NCI-H2227 treated with DMSO at 0.1 percent for 48 hours (cell line): Measurements from ENCODE around the gene KCTD2.
"Not testable (repeated sequence)": the region's sequence is repeated elsewhere in the genome, so short reads cannot be mapped to it uniquely, and the experiment has no call there.

Source experiments
- DNase-seq: peaks from one replicate; lab custom pipeline; 2025; lab: John Stamatoyannopoulos, UW

KCTD2 gene, protein sequence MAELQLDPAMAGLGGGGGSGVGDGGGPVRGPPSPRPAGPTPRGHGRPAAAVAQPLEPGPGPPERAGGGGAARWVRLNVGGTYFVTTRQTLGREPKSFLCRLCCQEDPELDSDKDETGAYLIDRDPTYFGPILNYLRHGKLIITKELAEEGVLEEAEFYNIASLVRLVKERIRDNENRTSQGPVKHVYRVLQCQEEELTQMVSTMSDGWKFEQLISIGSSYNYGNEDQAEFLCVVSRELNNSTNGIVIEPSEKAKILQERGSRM

DNA sequence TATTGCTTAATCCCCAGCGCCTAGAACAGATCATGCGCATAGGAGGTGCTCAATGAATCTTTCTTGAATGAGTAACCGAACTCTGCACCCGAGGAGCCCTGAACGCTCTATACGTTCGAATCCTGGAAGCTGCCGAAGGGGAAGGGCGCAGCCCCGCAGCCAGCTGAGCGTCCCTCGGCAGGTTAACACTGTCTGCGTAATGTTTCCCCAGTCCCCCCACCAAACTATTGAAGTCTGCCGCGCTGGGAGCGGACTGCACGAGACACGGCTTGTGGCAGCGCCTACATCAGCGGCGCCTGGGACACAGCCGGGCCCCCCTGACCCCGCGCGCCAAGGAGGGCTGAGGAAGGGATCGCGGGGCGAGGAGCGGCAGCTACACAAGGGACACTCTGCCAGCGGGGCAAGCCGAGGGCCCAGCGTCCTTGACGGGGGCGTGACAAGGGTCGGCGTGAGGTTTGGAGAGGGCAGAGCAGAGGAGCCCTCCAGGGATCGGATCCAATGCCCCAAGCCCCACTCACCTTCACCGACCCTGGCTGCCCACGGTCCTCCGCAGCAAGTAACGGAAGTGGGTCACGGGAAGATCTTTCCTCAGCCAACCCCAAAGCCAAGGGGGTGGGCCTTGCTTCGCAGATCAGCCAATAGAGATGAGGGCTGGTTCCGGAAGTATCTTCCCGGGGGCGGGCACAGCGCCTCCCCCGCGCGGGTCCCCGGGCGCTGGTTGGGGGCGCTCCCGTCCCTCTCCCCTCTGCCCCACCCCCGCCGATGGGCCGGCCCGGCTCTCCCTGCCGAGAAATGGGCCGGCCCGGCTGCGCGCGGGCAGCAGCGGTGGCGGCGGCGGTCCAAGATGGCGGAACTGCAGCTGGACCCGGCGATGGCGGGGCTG lies at the start of gene KCTD2, which contains the start of gene ATP5PD:
Gene KCTD2, plus strand, starts transcription at position 819 of the 883 bp plus-strand sequence. Its CDS starts 26 bp downstream, at position 845.
Gene ATP5PD, minus strand, starts transcription at position 563 of the 883 bp plus-strand sequence. CDS start 4,319 bp downstream, outside the sequence.
- DNase-seq: peak; percentile 97

DNA sequence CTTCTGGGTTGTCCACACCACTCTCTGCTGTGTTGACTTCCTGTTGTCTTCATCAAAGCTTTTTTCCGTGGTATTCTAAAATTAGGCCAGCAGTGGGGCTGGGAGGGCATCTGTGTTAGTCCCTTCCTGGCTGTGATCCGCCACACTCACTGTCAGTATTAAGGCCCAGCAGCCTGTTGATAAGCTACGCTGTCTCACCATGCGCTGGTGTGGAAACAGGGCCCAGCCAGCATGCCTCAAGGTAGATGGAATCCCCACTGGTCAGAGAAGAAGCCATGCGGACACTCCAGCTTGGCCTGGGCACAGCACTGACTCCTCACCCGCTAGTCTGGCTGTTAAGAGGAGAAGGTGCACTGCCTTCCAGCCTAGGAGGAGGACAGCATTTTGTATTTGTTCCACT lies 48.2 kb upstream of the KCTD2 start:
- no peak for DNase-seq

DNA sequence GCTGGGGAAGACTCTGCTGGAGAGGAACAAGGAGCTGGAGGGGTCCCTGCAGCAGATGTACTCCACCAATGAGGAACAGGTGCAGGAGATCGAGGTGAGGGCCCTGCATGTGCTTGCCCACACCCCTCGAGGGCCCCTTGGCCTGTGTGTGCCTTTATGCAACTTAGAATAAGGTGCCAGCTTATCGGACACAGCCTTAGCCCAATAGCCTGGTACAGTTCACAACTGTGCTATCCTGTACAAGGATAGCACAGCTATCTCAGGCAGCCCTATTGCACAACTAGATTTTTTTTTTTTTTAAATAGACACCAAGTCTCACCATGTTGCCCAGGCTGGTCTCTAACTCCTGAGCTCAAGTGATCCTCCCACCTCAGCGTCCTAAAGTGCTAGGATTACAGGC lies 47.5 kb upstream of the KCTD2 start:
- DNase-seq: no peak

DNA sequence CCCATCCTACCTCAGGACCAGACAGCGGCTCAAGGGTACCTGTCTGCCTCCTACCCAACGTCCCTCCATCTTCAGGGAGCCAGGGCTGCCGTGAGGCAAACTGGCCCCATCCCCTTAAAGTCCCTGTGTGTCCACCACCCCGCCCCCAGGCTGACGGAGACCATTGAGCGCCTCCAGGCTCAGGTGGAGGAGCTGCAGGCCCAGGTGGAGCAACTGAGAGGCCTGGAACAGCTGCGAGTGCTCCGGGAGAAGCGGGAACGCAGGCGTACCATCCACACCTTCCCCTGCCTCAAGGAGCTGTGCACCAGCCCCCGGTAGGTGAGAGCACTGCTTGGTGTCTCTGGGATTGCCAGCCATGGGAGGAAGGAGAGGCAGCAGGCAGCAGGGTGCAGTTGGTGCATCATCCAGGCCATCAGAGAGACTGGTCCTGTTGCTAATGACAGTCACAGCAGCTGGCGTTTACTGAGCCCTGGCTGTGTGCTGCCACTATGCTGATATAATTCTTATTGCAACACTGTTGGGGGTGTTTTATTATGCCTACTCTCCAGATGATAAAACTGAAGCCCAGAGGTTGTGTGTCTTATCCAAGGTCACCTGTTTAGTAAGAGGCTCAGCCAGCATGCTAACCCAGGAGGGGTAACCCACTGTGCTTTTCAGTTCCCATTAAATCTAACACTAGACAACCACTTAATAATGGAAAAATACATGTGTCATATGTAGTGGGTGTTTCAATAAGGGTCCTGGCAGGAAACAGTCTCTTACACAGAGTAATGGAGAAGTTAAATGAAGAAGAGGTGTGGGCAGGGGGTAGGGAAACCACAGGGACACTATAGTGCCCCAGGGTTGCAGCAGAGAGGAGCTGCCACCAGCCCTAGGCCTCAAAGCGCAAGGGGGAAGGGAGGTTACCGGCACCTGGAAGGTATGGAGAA lies 44.8 kb upstream of the KCTD2 start:
- DNase-seq: no peak

DNA sequence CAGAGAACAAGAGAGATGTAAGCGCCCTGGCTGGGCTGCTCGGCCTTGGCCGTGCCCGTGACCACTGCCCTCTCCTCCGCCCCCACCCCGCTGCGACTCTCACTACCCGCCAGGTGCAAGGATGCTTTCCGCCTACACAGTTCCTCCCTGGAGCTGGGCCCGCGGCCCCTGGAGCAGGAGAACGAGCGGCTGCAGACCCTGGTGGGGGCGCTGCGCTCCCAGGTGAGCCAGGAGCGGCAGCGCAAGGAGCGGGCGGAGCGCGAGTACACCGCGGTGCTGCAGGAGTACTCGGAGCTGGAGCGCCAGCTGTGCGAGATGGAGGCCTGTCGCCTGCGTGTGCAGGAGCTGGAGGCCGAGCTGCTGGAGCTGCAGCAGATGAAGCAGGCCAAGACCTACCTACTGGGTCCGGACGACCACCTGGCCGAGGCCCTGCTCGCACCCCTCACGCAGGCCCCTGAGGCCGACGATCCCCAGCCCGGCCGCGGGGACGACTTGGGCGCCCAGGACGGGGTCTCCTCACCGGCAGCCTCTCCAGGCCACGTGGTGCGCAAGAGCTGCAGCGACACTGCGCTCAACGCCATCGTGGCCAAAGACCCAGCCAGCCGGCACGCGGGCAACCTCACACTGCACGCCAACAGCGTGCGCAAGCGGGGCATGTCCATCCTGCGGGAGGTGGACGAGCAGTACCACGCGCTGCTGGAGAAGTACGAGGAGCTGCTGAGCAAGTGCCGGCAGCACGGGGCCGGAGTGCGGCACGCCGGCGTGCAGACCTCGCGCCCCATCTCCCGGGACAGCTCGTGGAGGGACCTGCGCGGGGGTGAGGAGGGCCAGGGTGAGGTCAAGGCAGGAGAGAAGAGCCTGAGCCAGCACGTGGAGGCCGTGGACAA lies 43.7 kb upstream of the KCTD2 start:
- no peak for DNase-seq

DNA sequence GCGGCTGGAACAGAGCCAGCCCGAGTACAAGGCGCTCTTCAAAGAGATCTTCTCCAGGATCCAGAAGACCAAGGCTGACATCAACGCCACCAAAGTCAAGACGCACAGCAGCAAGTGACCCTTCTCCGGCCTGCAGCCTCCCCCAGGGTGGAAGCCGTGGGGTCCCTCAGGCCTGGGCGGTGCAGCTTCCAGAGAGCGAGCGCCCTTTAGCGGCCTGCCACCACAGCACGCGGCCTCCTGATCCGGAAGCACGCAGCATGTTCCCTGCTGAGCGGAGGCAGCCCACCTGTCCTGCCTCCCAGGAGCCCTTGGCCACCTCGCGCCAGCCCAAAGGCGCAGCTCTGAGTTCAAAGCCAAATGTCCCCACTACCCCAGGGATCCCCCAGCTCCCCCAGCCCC lies 43.1 kb upstream of the KCTD2 start:
- no peak for DNase-seq

DNA sequence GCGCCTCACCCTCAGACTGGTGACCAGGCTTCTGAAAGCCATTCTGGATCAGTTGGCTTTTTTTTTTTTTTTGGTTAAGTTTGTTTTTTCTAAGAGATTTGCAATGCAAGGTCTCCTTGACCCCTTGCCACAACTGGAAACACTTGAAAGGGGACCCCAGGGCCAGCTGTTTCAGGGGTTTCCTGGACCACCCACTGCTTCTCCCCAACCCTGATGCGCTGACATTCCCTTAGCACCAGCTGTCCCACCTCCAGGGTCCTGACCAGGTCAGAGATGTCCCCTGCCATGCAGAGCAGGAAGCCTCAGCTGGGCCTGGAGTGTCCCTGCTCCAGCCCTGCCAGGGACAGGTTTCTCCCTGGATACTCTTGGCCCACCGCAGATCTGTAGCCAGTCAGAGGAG lies 42.7 kb upstream of the KCTD2 start:
- no peak for DNase-seq

DNA sequence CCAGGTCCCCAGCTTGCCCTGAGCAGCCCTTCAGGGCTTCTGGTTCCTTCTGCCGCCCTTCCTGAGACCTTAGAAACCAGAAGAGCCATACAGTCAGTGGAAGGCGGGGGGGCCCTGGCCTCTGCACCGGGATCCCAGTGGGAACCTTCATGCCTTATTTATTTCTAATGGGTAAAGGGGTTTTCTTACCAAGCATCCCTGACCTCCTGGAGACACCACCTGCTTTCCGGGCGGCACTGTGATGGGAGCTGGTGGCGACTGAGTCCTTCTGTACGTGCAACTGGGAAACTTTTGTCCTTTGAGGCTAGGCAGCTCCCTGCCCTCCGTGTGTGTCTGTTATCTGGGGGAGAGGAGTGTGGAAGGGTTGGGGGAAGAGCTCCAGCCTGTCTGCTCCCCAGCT lies 41.7 kb upstream of the KCTD2 start:
- no peak for DNase-seq

DNA sequence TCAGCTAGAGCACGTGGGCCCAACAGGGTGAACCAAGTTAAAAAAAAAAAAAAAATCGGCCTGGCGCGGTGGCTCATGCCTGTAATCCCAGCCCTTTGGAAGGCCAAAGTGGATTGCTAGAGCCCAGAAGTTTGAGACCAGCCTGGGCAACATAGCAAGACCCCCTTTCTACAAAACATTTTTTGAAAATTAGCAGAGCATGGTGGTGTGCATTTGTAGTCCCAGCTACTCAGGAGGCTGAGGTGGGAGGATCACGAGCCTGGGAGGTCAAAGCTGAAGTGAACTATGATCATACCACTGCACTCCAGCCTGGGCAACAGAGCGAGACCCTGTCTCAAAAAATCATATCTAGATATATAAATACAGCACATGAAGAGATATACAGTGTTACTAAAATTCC lies 40.9 kb upstream of the KCTD2 start:
- not testable (repeated sequence) for DNase-seq

DNA sequence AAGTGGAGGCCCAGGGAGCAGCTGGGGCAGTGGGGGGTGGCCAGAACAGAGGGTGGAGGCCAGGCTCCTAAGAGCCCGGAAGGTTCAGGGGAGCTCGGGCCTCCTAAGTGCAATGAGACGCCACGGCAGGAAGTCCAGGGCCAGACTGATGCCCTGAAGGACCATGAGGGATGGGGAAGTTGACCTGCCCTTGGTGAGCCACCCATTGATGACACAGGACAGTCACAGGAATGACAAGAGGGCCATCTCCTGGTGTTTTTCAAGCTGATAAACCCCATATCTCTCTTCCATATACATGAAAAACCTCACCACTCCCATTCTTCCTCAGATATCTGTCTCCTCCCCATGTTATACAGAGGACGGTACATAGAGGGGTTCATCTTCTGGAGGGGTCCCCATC lies 40.4 kb upstream of the KCTD2 start:
- DNase-seq: no peak

DNA sequence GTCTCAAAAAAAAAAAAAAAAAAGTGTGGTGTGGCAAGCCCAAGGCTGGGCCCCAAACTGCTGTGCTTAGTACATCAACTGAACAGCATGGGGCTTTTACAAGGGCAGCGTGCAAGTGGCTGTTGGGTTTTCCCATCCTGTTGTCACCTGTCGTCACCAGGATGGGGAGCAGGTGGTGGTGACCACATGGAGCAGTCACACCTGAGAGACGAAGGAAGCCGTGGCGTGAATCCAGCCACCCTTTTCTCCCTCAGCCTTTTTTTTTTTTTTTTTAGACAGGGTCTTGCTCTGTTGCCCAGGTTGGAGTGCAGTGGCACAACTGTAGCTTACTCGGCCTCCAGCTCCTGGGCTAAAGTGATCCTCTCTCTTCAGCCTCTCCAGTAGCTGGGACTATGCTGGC lies 38.7 kb upstream of the KCTD2 start:
- DNase-seq: no peak

DNA sequence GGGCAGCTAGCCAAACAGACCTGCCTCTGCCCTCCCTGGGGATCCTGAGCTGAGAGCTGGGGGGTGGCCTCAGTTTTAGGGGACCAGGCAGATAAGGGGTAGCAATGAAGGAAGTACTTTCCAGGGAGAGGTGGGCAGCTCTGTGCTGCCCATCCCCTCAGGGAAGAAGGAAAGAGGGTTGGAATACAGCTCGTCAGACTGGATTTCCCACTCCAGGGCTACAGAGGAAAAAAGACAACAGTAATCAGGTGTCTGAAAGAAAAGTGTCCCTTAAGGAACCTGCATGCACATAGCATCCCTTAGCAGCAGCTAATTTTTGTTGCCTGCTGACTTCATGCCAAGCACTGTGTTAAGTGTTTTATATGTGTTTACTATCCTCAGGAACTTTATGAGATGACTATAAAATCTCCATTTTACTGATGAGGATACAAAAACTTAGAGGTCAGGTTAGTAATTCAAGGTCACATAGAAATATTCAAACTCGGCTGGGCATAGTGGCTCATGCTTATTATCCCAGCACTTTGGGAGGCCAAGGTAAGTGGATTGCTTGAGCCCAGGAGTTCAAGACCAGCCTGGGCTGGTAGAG lies 37.8 kb upstream of the KCTD2 start:
- DNase-seq: no peak

DNA sequence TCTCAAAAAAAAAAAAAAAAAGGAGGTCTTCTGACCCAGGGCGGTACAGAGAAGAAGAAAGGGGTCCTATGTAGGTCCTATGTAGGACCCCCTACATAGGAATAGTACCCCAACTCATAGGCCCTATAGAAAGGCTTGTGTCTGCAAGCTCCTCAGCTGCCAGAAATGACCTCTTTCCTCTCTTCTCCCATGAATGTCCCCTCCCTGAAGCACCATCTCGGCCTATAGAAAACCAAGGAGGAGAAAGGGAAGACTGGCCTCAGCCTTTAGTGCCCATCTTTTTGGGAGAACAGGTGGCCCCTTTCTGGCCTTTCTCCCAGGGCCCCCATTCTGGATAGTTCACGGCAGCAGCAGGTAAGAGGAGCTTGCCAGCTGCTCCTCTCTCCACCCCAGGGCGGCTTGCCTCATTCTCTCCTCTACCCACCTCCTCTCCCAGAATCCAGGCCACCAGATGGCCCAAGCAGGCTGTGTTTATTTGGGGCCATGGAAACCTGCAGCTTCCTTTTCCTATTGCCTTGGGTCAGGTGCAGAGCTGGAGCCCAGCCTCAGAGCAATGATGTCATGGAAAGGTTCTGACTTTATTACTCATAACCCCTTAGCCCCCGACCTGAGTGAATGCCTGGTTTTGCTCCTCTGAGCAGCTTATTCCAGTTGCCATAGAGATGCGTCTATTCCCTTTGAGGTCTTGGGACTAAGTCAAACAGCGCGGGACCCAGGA lies 36.2 kb upstream of the KCTD2 start:
- DNase-seq: no peak

DNA sequence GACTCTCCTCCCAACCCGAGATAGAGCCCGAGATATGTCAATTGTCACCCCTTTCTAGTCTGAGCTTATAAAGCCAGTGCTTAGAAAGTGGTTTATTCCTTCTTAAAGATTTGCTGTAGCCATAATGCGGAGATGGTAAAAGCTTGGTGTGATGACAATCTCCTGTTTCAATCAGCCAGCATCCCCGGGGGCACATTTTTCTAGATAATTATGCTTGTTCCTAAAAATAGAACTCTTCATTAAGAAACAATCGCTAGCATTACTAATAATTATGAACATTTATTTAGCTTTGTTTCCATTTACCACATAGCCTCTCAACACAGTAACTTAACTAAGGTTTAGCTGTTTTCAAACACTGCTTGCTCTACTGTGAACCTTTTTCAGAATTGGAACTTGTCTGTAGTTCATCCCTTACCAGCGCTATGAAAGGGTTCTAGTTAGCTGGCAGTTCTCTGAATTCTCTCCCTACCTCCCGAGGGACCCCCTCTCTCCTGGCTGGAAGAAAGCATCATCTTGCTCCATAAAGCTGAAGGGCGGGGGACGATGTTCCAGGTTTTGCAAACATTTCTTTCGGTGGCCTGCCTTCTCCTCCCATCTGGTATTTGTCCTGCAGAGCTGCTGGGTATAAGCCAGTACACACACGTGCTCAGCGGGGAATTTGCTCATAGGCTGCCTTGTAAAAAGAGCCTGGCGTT lies 35.5 kb upstream of the KCTD2 start:
- peak; percentile 69 for DNase-seq

DNA sequence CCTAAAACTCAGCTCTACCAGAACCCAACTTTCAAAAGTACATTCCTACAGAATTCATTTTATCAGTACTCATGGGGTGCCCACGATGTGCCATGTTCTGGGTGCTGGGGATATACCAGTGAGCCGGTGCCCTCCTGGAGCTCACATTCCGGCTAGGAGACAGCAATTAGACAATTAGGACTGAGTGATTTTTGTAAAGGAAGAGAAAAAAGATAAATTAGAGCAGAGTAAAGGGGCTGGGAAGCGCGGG lies 35.0 kb upstream of the KCTD2 start:
- no peak for DNase-seq

DNA sequence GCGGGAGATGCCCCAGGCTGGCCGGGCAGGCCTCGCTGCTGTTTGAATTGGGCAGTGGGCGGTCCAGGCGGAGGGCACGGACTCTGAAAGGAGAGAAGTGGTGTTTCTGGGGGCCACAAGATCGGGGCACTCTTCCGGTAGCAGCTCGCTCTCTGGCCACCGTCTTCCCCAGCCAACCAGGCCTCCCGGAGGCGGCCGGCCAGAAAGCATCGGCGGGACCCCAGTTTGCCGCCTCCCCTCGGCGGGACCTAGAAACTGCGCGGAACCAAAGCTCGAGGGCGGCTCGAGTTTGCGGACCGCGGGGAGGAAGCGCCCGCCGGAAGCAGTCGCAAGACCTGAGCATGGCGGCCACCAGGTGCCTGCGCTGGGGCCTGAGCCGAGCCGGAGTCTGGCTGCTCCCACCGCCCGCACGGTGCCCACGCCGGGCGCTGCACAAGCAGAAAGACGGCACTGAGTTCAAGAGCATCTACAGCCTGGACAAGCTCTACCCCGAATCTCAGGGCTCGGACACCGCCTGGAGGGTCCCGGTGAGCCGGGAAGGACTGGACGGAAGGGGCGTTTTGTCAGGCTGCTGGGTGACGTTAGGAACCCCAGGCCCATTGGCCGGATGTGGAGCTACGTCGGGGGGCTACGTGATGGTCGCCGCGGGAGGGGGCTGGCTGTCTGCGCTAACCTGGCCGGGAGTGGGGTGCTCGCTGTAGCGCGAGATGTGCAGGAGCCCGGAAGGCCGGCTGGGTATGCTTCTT lies 34.5 kb upstream of the KCTD2 start, which contains the start of gene MRPL58:
Gene MRPL58, plus strand, starts transcription at position 325 of the 746 bp plus-strand sequence. Its CDS starts 17 bp downstream, at position 342.
- peak; percentile 87 for DNase-seq

DNA sequence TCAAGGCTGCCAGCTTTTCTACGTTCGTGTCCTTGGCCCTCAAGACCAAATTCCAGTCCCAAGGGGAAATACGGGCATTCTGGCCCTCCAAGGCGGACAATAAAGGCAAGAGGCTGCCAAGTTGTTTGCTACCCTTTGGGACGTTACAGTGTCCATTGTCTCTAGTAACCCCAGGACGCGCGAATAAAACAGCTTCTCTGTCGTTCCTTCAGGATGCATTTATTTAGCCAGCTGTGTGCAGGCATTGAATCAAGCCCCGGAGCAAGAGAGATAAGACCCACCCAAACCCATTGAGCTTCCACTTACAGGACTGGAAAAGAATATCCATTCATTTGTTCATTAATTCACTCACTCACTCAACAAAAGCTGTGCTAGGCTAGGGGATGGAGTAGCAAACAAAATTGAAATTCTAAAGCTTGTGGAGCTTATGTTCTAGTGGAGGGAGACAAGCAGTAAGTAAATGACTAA lies 33.9 kb upstream of the KCTD2 start:
- no peak for DNase-seq

DNA sequence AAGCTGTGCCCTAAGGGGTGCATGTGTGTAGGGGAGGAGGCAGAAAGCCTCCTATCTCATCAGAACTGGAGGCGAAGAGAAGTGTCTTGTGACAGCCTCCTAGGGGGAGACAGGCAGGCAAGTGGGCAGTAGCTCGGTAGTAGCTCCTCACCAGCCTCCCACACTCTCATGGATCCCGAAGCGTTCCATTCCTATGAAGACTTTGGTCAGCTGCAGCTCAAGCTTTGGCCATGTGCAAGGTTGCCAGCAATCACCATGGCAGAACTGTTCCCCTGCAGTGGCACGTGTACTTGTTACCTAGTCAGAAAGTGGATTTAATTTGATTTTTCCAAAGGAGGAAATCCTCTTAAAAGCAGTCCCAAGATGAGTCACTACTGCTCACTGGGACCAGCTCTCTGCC lies 27.9 kb upstream of the KCTD2 start:
- DNase-seq: no peak

DNA sequence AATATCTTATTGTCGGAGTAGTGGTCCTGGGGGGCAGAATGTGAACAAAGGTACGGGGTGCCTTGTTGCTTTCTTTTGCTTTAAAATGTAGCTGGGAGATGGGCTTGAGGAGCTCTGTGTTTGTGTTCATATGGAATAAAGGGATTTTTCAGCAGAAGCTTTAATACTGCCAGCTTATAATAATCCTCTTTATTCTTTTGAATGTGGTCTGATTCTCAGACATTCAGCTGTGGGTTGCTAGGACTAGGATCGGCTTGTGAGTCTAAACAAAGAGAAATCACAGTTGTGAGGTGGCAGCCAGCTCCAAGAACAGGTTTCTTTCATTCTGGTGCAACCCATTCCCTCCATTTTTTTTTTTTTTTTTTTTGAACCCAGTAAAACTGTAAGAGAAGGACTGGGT lies 27.3 kb upstream of the KCTD2 start:
- no peak for DNase-seq
